Amygdala (tissue), 56 donors: ENCODE measurements around the gene SRSF6.
"Not testable (repeated sequence)": the region's sequence is repeated elsewhere in the genome, so short reads cannot be mapped to it uniquely, and the experiment has no call there.

Experiments used
- DNase-seq, 56 donors: peaks; one replicate each; lab custom pipeline; 2025; lab: John Stamatoyannopoulos, UW

SRSF6 gene

GRCh38 chr20:43457640-43458421 is at the start of gene SRSF6:
Gene SRSF6, plus strand, starts transcription at chr20:43457896. Its CDS starts 138 bp downstream, at chr20:43458034.
- DNase-seq: peak; percentile 67 to 98 (median 92)

GRCh38 chr20:43408848-43409576 is 48.7 kb upstream of the SRSF6 start:
- no peak for DNase-seq

- DNase-seq: no peak
Observed at GRCh38 chr20:43409577-43409913, 48.2 kb upstream of the SRSF6 start.

GRCh38 chr20:43415661-43416430 is 41.9 kb upstream of the SRSF6 start:
- DNase-seq: no peak

- DNase-seq: no peak
Observed at GRCh38 chr20:43416591-43417228, 41.0 kb upstream of the SRSF6 start.

GRCh38 chr20:43420192-43420591 is 37.5 kb upstream of the SRSF6 start:
- no peak for DNase-seq

- DNase-seq: not testable (repeated sequence)
Observed at GRCh38 chr20:43420913-43421312, 36.8 kb upstream of the SRSF6 start.

GRCh38 chr20:43426172-43426571 is 31.5 kb upstream of the SRSF6 start:
- no peak for DNase-seq

- DNase-seq: no peak
Observed at GRCh38 chr20:43430265-43431133, 27.2 kb upstream of the SRSF6 start.

GRCh38 chr20:43431134-43431519 is 26.6 kb upstream of the SRSF6 start:
- no peak for DNase-seq

- DNase-seq: no peak
Observed at GRCh38 chr20:43432498-43432897, 25.2 kb upstream of the SRSF6 start.

- no peak for DNase-seq
Observed at GRCh38 chr20:43433250-43433854, 24.3 kb upstream of the SRSF6 start.

- DNase-seq: no peak
Observed at GRCh38 chr20:43434565-43434964, 23.1 kb upstream of the SRSF6 start.

GRCh38 chr20:43438578-43439316 is 18.9 kb upstream of the SRSF6 start:
- DNase-seq: no peak

GRCh38 chr20:43440531-43440930 is 17.2 kb upstream of the SRSF6 start:
- DNase-seq: no peak

- no peak for DNase-seq
Observed at GRCh38 chr20:43442282-43442880, 15.3 kb upstream of the SRSF6 start.

- DNase-seq: no peak
Observed at GRCh38 chr20:43444107-43444506, 13.6 kb upstream of the SRSF6 start.

- no peak for DNase-seq
Observed at GRCh38 chr20:43446361-43446879, 11.3 kb upstream of the SRSF6 start.
